HepG2 (cell line): Measurements from ENCODE around the gene LYRM9. TPM values are rescaled to one million over a fixed set of nuclear protein-coding genes. Genes with fewer than 3 reads are reported as not detected.

Experiments
- ATF5 ChIP-seq: sonication (generic); formaldehyde crosslinking; IDR thresholded peaks from 2 replicates; pipeline ENCODE4 v1.4.0; 2020; ENCODE audit warnings: mild to moderate bottlenecking, low read depth, missing genetic modification reagents
- EEA1 ChIP-seq: sonication (generic); formaldehyde crosslinking; IDR thresholded peaks from 2 replicates; pipeline ENCODE4 v1.5.1; 2020; ENCODE audit warnings: mild to moderate bottlenecking, missing genetic modification reagents, borderline replicate concordance
- HOXA5 ChIP-seq: sonication (generic); formaldehyde crosslinking; IDR thresholded peaks from 2 replicates; pipeline ENCODE4 v1.4.0; 2020; ENCODE audit warnings: missing genetic modification reagents
- KLF9 ChIP-seq: IDR thresholded peaks from 2 replicates; pipeline ENCODE4 v1.6.1; 2016; ENCODE audit warnings: low read depth
- MAX ChIP-seq: IDR thresholded peaks from 2 replicates; pipeline ENCODE4 v1.6.1; 2012; ENCODE audit warnings: inconsistent platforms
- MIER3 ChIP-seq: IDR thresholded peaks from 2 replicates; pipeline ENCODE4 v1.6.1; 2016; ENCODE audit warnings: missing compliant biosample characterization, borderline replicate concordance
- NFKB2 ChIP-seq: sonication (generic); formaldehyde crosslinking; IDR thresholded peaks from 2 replicates; pipeline ENCODE4 v1.4.0; 2020; ENCODE audit warnings: missing genetic modification reagents, borderline replicate concordance
- POLR2A ChIP-seq, 2 experiments: IDR thresholded peaks; 2 replicates each; pipeline ENCODE4 v1.6.1; 2011; ENCODE audit warnings: low read depth in 2 of 2, low read length in 2 of 2, mild to moderate bottlenecking in 1 of 2, moderate library complexity in 1 of 2; ENCODE audit not compliant: insufficient read depth in 1 of 2
- RBAK ChIP-seq: sonication (generic); formaldehyde crosslinking; IDR thresholded peaks from 2 replicates; pipeline ENCODE4 v1.5.1; 2020; ENCODE audit warnings: mild to moderate bottlenecking, missing genetic modification reagents
- RFXANK ChIP-seq: IDR thresholded peaks from 2 replicates; pipeline ENCODE4 v1.6.1; 2016
- SALL1 ChIP-seq: sonication (generic); formaldehyde crosslinking; IDR thresholded peaks from 2 replicates; pipeline ENCODE4 v1.8.0; 2022; ENCODE audit warnings: mild to moderate bottlenecking, missing genetic modification reagents
- SP140L ChIP-seq: sonication (generic); formaldehyde crosslinking; IDR thresholded peaks from 2 replicates; pipeline ENCODE4 v1.4.0; 2020; ENCODE audit warnings: missing genetic modification reagents, borderline replicate concordance
- TBX2 ChIP-seq: sonication (generic); formaldehyde crosslinking; IDR thresholded peaks from 2 replicates; pipeline ENCODE4 v1.5.0; 2020; ENCODE audit warnings: missing genetic modification reagents, mild to moderate bottlenecking, borderline replicate concordance
- TEAD3 ChIP-seq: optimal IDR thresholded peaks from 2 replicates; pipeline ENCODE3; 2016; ENCODE audit warnings: borderline replicate concordance
- THAP11 ChIP-seq: IDR thresholded peaks from 2 replicates; pipeline ENCODE4 v1.6.1; 2016; ENCODE audit warnings: missing biosample characterization, missing genetic modification reagents
- ZBTB38 ChIP-seq: sonication (generic); formaldehyde crosslinking; IDR thresholded peaks from 2 replicates; pipeline ENCODE4 v1.5.1; 2020; ENCODE audit warnings: mild to moderate bottlenecking, missing genetic modification reagents
- ZFP36 ChIP-seq: fragments of 150-350 bp; IDR thresholded peaks from 2 replicates; pipeline ENCODE4 v1.6.1; 2018; ENCODE audit warnings: borderline replicate concordance, low read length, low read depth; ENCODE audit not compliant: partially characterized antibody
- ZNF484 ChIP-seq: sonication (generic); formaldehyde crosslinking; IDR thresholded peaks from 2 replicates; pipeline ENCODE4 v1.5.1; 2020; ENCODE audit warnings: mild to moderate bottlenecking, low read depth, missing genetic modification reagents, borderline replicate concordance
- ZNF547 ChIP-seq: sonication (generic); formaldehyde crosslinking; IDR thresholded peaks from 2 replicates; pipeline ENCODE4 v1.5.1; 2020; ENCODE audit warnings: mild to moderate bottlenecking, missing genetic modification reagents
- ZNF558 ChIP-seq: sonication (generic); formaldehyde crosslinking; IDR thresholded peaks from 2 replicates; pipeline ENCODE4 v1.9.0; 2022; ENCODE audit warnings: mild to moderate bottlenecking, missing genetic modification reagents, borderline replicate concordance
- ZNF670 ChIP-seq: sonication (generic); formaldehyde crosslinking; IDR thresholded peaks from 2 replicates; pipeline ENCODE4 v1.8.0; 2022; ENCODE audit warnings: mild to moderate bottlenecking, missing genetic modification reagents, borderline replicate concordance
- ZNF691 ChIP-seq: sonication (generic); formaldehyde crosslinking; IDR thresholded peaks from 2 replicates; pipeline ENCODE4 v1.4.0; 2020; ENCODE audit warnings: missing genetic modification reagents, low read depth, mild to moderate bottlenecking, borderline replicate concordance
- polyA plus RNA-seq, 8 experiments: library from polyadenylated mRNA; depleted of rRNA in 3 of 8; stranded (reverse) in 7 of 8; unstranded in 1 of 8; fragments of >200 nt; fragmentation: Illumina TruSeq in 4 of 8; extraction: Trizol in 4 of 8; gene quantifications; 2 replicates each; pipeline versions ENCODE4 v1.2.1 to v1.2.3, GENCODE V29; 2011 to 2016; ENCODE audit warnings: low read depth in 4 of 8, missing spikeins in 1 of 8, mixed read lengths in 1 of 8; ENCODE audit not compliant: insufficient read depth in 1 of 8
- total RNA-seq, 5 experiments: library from RNA; depleted of rRNA; stranded (reverse); fragments of >200 nt; fragmentation: Illumina TruSeq; extraction: Trizol; gene quantifications; 2 replicates each; pipeline ENCODE4 v1.2.3, GENCODE V29; 2016; ENCODE audit warnings: low read depth in 1 of 5
- TF ChIP-seq, protein P1 (sequence below): sonication (generic); formaldehyde crosslinking; IDR thresholded peaks from 2 replicates; pipeline ENCODE4 v1.5.1; 2020; ENCODE audit warnings: missing genetic modification reagents, mild to moderate bottlenecking, borderline replicate concordance
- TF ChIP-seq, protein P2 (sequence below): sonication (generic); formaldehyde crosslinking; IDR thresholded peaks from 2 replicates; pipeline ENCODE4 v1.8.1; 2023; ENCODE audit warnings: missing genetic modification reagents, mild to moderate bottlenecking, borderline replicate concordance
- TF ChIP-seq, protein P3 (sequence below): sonication (generic); formaldehyde crosslinking; IDR thresholded peaks from 2 replicates; pipeline ENCODE4 v1.8.0; 2022; ENCODE audit warnings: mild to moderate bottlenecking, missing genetic modification reagents

LYRM9 gene
- total and polyA plus RNA-seq, 2 of the 13 experiments (the other 11 are each of a cell fraction or from before 2014, with no cell fraction given) = 0.24 to 0.66 TPM

- TF ChIP-seq, protein P1, sequence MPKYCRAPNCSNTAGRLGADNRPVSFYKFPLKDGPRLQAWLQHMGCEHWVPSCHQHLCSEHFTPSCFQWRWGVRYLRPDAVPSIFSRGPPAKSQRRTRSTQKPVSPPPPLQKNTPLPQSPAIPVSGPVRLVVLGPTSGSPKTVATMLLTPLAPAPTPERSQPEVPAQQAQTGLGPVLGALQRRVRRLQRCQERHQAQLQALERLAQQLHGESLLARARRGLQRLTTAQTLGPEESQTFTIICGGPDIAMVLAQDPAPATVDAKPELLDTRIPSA (CRISPR knock-in tag) = no peak
- TF ChIP-seq TBX2 (CRISPR knock-in tag) (peak; percentile 33; the same call in 1 of the 2 replicates), ZNF484 (CRISPR knock-in tag) (no peak), THAP11 (CRISPR knock-in tag) (no peak), ZBTB38 (CRISPR knock-in tag) (0 out of 2 replicates have a peak, but pooled peaks have one; percentile 27), ATF5 (CRISPR knock-in tag) (no peak), POLR2A (IDR thresholded peaks at IDR 0.05; ENCODE audit: insufficient read depth in 1 of 2, low read depth in 2 of 2, low read length in 2 of 2) (no peak; a peak in 1 of 4 replicates), ZFP36 (no peak), KLF9 (CRISPR knock-in tag) (no peak), SP140L (CRISPR knock-in tag) (no peak), ZNF691 (CRISPR knock-in tag) (no peak), MAX (peak; percentile 51; the same call in 1 of the 2 replicates), ZNF670 (CRISPR knock-in tag) (no peak), SALL1 (CRISPR knock-in tag) (peak; percentile 27), NFKB2 (peak; percentile 22; the same call in 1 of the 2 replicates), EEA1 (CRISPR knock-in tag) (0 out of 2 replicates have a peak, but pooled peaks have one; percentile 67), MIER3 (no peak), RFXANK (CRISPR knock-in tag) (no peak), RBAK (no peak), ZNF558 (0 out of 2 replicates have a peak, but pooled peaks have one; percentile 36), HOXA5 (CRISPR knock-in tag) (no peak), ZNF547 (peak; percentile 38; the same call in 1 of the 2 replicates), TEAD3 (CRISPR knock-in tag) (no peak)
- TF ChIP-seq, protein P2, sequence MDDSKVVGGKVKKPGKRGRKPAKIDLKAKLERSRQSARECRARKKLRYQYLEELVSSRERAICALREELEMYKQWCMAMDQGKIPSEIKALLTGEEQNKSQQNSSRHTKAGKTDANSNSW (CRISPR knock-in tag) = no peak
- TF ChIP-seq, protein P3, sequence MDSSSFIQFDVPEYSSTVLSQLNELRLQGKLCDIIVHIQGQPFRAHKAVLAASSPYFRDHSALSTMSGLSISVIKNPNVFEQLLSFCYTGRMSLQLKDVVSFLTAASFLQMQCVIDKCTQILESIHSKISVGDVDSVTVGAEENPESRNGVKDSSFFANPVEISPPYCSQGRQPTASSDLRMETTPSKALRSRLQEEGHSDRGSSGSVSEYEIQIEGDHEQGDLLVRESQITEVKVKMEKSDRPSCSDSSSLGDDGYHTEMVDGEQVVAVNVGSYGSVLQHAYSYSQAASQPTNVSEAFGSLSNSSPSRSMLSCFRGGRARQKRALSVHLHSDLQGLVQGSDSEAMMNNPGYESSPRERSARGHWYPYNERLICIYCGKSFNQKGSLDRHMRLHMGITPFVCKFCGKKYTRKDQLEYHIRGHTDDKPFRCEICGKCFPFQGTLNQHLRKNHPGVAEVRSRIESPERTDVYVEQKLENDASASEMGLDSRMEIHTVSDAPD (CRISPR knock-in tag) = no peak
Measured at GRCh38 chr17:27892866-27893769, at the start of gene LYRM9 (continued).
